ENCODE data around the gene INCA1. TPM values are rescaled to one million over a fixed set of nuclear protein-coding genes. Genes with fewer than 3 reads are reported as not detected.
A peak's percentile ranks its signal among the peaks of the same experiment; 100 is the strongest.

The INCA1 gene
- total RNA-seq, 4 donors from 2014 or later = 3.4 TPM; not detected in 3

- Histone ChIP-seq H3K4me3 (no peak overlapping the region), H3K27me3 (no peaks in the 10 kb centered on the region), H3K9me3 (no peaks in the 10 kb centered on the region), H3K36me3 (no peaks in the 10 kb centered on the region), H3K4me1 (no peaks in the 10 kb centered on the region), H3K27ac (no peak overlapping the region)
- peak in 1 of 2 donors; percentile 45 for DNase-seq
- intact Hi-C loops (cut with DNase I; ENCODE audit: low total_unique reads) = no loop called here
- TF ChIP-seq POLR2A (IDR thresholded peaks at IDR 0.05) (no peak), CTCF (IDR thresholded peaks at IDR 0.05) (peak; percentile 65 to 84 (median 72))
Measured at GRCh38 chr17:4980644-4981216, 16.6 kb downstream of the INCA1 start.

- Histone ChIP-seq H3K27ac (no peak overlapping the region), H3K9me3 (no peaks in the 10 kb centered on the region), H3K27me3 (no peaks in the 10 kb centered on the region), H3K4me1 (no peaks in the 10 kb centered on the region), H3K36me3 (no peaks in the 10 kb centered on the region), H3K4me3 (no peak overlapping the region)
- TF ChIP-seq CTCF (IDR thresholded peaks at IDR 0.05) (no peak), POLR2A (IDR thresholded peaks at IDR 0.05) (no peak)
- intact Hi-C loops (cut with DNase I; ENCODE audit: low total_unique reads) = no loop called here
- DNase-seq = no peak
Measured at GRCh38 chr17:4978726-4979125, 18.6 kb downstream of the INCA1 start.

- intact Hi-C loops (cut with DNase I; ENCODE audit: low total_unique reads) = no loop called here
- no peak for TF ChIP-seq POLR2A (IDR thresholded peaks at IDR 0.05)
- no peak for TF ChIP-seq CTCF (IDR thresholded peaks at IDR 0.05)
- no peak overlapping the region for H3K27ac ChIP-seq
- no peaks in the 10 kb centered on the region for H3K27me3 ChIP-seq
- H3K4me3 ChIP-seq = no peak overlapping the region
- DNase-seq = no peak
- no peaks in the 10 kb centered on the region for H3K36me3 ChIP-seq
- H3K9me3 ChIP-seq = no peaks in the 10 kb centered on the region
- H3K4me1 ChIP-seq = peaks cover 0 to 5% of the 10 kb centered on the region in 2 donors
Measured at GRCh38 chr17:4974115-4974670, 23.1 kb downstream of the INCA1 start.

GRCh38 chr17:4973256-4974114 lies 23.8 kb downstream of the INCA1 start:
- H3K27me3 ChIP-seq = no peaks in the 10 kb centered on the region
- no peak overlapping the region for H3K4me3 ChIP-seq
- H3K36me3 ChIP-seq = no peaks in the 10 kb centered on the region
- no peak overlapping the region for H3K27ac ChIP-seq
- TF ChIP-seq POLR2A (IDR thresholded peaks at IDR 0.05) = no peak
- H3K4me1 ChIP-seq = peaks cover 6 to 7% of the 10 kb centered on the region in 2 donors
- DNase-seq = no peak
- intact Hi-C loops (cut with DNase I; ENCODE audit: low total_unique reads) = no loop called here
- H3K9me3 ChIP-seq = no peaks in the 10 kb centered on the region

GRCh38 chr17:4972752-4973151 lies 24.6 kb downstream of the INCA1 start:
- Histone ChIP-seq H3K4me1 (peaks cover 7 to 9% of the 10 kb centered on the region in 2 donors), H3K27me3 (no peaks in the 10 kb centered on the region), H3K27ac (peak overlapping the region; percentile 32 to 44), H3K4me3 (no peak overlapping the region), H3K9me3 (no peaks in the 10 kb centered on the region), H3K36me3 (no peaks in the 10 kb centered on the region)
- TF ChIP-seq POLR2A (IDR thresholded peaks at IDR 0.05) (no peak), CTCF (IDR thresholded peaks at IDR 0.05) (no peak)
- intact Hi-C loops (cut with DNase I; ENCODE audit: low total_unique reads) = no loop called here
- no peak for DNase-seq
